ENCODE data around the gene JAGN1. TPM values are rescaled to one million over a fixed set of nuclear protein-coding genes. Genes with fewer than 3 reads are reported as not detected.
A peak's percentile ranks its signal among the peaks of the same experiment; 100 is the strongest.
"Not testable (repeated sequence)": the region's sequence is repeated elsewhere in the genome, so short reads cannot be mapped to it uniquely, and the experiment has no call there.

JAGN1 gene
- 10 to 100 TPM; 53.2 to 70.4 (median 59.7) TPM for polyA plus RNA-seq (ENCODE audit: low read depth in 6 of 6)

GRCh38 chr3:9890249-9891071, at the start of gene JAGN1:
TSS of gene JAGN1 (plus strand) at chr3:9890610. CDS start at chr3:9890723, 113 bp downstream.
- ATAC-seq (ENCODE audit: low read depth in 2 of 2) (peak; percentile 87 to 89), DNase-seq (peak; percentile 87)
- Mint-ChIP-seq H3K27ac (peak within 1 kb of the TSS; percentile 98 to 100 (median 100)), H3K4me3 (peak within 1 kb of the TSS; percentile 89 to 100 (median 98)), H3K9me3 (peaks cover 0 to 2% (median 0%) of the 10 kb centered on the region in 7 donors), H3K36me3 (peaks cover 10 to 12% of the 10 kb centered on the region in 2 donors), H3K27me3 (no peaks in the 10 kb centered on the region), H3K4me1 (peaks cover 33 to 48% (median 43%) of the 10 kb centered on the region in 3 donors)

- no peak for ATAC-seq (ENCODE audit: low read depth in 2 of 2)
- no peaks in the 10 kb centered on the region for H3K9me3 Mint-ChIP-seq
- no peak for DNase-seq
- no peaks in the 10 kb centered on the region for H3K27me3 Mint-ChIP-seq
- peak overlapping the region in 3 of 8 donors; percentile 49 to 100 (median 64) for H3K4me3 Mint-ChIP-seq
- no peaks in the 10 kb centered on the region for H3K36me3 Mint-ChIP-seq
- H3K27ac Mint-ChIP-seq: peak overlapping the region in 2 of 6 donors; percentile 72 to 89
- H3K4me1 Mint-ChIP-seq: peaks cover 16 to 28% (median 25%) of the 10 kb centered on the region in 3 donors
These were observed 49.4 kb upstream of the JAGN1 start for GRCh38 chr3:9841015-9841414.

- ATAC-seq (ENCODE audit: low read depth in 2 of 2) (peak; percentile 99 to 100), DNase-seq (peak; percentile 95)
- H3K27ac Mint-ChIP-seq: peak within 1 kb of the TSS; percentile 88 to 95 (median 92)
- H3K4me3 Mint-ChIP-seq: peak within 1 kb of the TSS; percentile 98 to 100 (median 99)
- peaks cover 16 to 28% (median 25%) of the 10 kb centered on the region in 3 donors for H3K4me1 Mint-ChIP-seq
- no peaks in the 10 kb centered on the region for H3K27me3 Mint-ChIP-seq
- no peaks in the 10 kb centered on the region for H3K9me3 Mint-ChIP-seq
- no peaks in the 10 kb centered on the region for H3K36me3 Mint-ChIP-seq
These were observed 46.5 kb upstream of the JAGN1 start, which contains the start of gene RPUSD3 for GRCh38 chr3:9843715-9844438. TSS of gene RPUSD3 (minus strand) at chr3:9844008. CDS start at chr3:9843990, 18 bp downstream.

- no peaks in the 10 kb centered on the region for H3K36me3 Mint-ChIP-seq
- no peak overlapping the region for H3K27ac Mint-ChIP-seq
- H3K4me1 Mint-ChIP-seq: peaks cover 16 to 28% (median 25%) of the 10 kb centered on the region in 3 donors
- DNase-seq: no peak
- H3K27me3 Mint-ChIP-seq: peaks cover 0 to 3% (median 2%) of the 10 kb centered on the region in 3 donors
- no peak for ATAC-seq (ENCODE audit: low read depth in 2 of 2)
- no peaks in the 10 kb centered on the region for H3K9me3 Mint-ChIP-seq
- H3K4me3 Mint-ChIP-seq: peak overlapping the region in 2 of 8 donors; percentile 71 to 80
These were observed 44.2 kb upstream of the JAGN1 start for GRCh38 chr3:9846231-9846630.

- DNase-seq (no peak), ATAC-seq (ENCODE audit: low read depth in 2 of 2) (no peak)
- H3K4me1 Mint-ChIP-seq: peaks cover 15 to 24% (median 21%) of the 10 kb centered on the region in 3 donors
- no peaks in the 10 kb centered on the region for H3K9me3 Mint-ChIP-seq
- no peak overlapping the region for H3K4me3 Mint-ChIP-seq
- no peak overlapping the region for H3K27ac Mint-ChIP-seq
- no peaks in the 10 kb centered on the region for H3K36me3 Mint-ChIP-seq
- peaks cover 0 to 11% (median 10%) of the 10 kb centered on the region in 3 donors for H3K27me3 Mint-ChIP-seq
These were observed 43.4 kb upstream of the JAGN1 start for GRCh38 chr3:9846931-9847488.

GRCh38 chr3:9847870-9848269, 42.5 kb upstream of the JAGN1 start:
- H3K36me3 Mint-ChIP-seq; H3K4me3 Mint-ChIP-seq; H3K27ac Mint-ChIP-seq; DNase-seq; ATAC-seq (ENCODE audit: low read depth in 2 of 2); H3K9me3 Mint-ChIP-seq: not testable (repeated sequence)
- peaks cover 6 to 17% (median 13%) of the 10 kb centered on the region in 3 donors for H3K27me3 Mint-ChIP-seq
- H3K4me1 Mint-ChIP-seq: peaks cover 8 to 17% (median 13%) of the 10 kb centered on the region in 3 donors

- H3K9me3 Mint-ChIP-seq; ATAC-seq (ENCODE audit: low read depth in 2 of 2); H3K4me1 Mint-ChIP-seq; H3K36me3 Mint-ChIP-seq: not testable (repeated sequence)
- peak; percentile 23 for DNase-seq
- peak overlapping the region in 1 of 6 donors; percentile 15 for H3K27ac Mint-ChIP-seq
- peak overlapping the region in 1 of 8 donors; percentile 59 for H3K4me3 Mint-ChIP-seq
- peaks cover 7 to 27% (median 13%) of the 10 kb centered on the region in 3 donors for H3K27me3 Mint-ChIP-seq
These were observed 41.5 kb upstream of the JAGN1 start for GRCh38 chr3:9848860-9849259.

GRCh38 chr3:9851383-9851782, 39.0 kb upstream of the JAGN1 start:
- not testable (repeated sequence) for H3K9me3 Mint-ChIP-seq; H3K4me1 Mint-ChIP-seq; DNase-seq; H3K36me3 Mint-ChIP-seq; ATAC-seq (ENCODE audit: low read depth in 2 of 2); H3K4me3 Mint-ChIP-seq; H3K27ac Mint-ChIP-seq
- H3K27me3 Mint-ChIP-seq: peaks cover 7 to 28% (median 19%) of the 10 kb centered on the region in 3 donors

- not testable (repeated sequence) for DNase-seq; H3K9me3 Mint-ChIP-seq; ATAC-seq (ENCODE audit: low read depth in 2 of 2); H3K27ac Mint-ChIP-seq; H3K36me3 Mint-ChIP-seq; H3K4me3 Mint-ChIP-seq; H3K4me1 Mint-ChIP-seq
- peaks cover 7 to 28% (median 19%) of the 10 kb centered on the region in 3 donors for H3K27me3 Mint-ChIP-seq
These were observed 38.5 kb upstream of the JAGN1 start for GRCh38 chr3:9851926-9852325.

- no peaks in the 10 kb centered on the region for H3K36me3 Mint-ChIP-seq
- no peak overlapping the region for H3K27ac Mint-ChIP-seq
- H3K4me1 Mint-ChIP-seq: peaks cover 0 to 7% (median 1%) of the 10 kb centered on the region in 3 donors
- no peak overlapping the region for H3K4me3 Mint-ChIP-seq
- ATAC-seq (ENCODE audit: low read depth in 2 of 2) (no peak), DNase-seq (no peak)
- peaks cover 7 to 28% (median 19%) of the 10 kb centered on the region in 3 donors for H3K27me3 Mint-ChIP-seq
- no peaks in the 10 kb centered on the region for H3K9me3 Mint-ChIP-seq
These were observed 37.9 kb upstream of the JAGN1 start for GRCh38 chr3:9852528-9852927.

- peak overlapping the region in 1 of 6 donors; percentile 19 for H3K27ac Mint-ChIP-seq
- not testable (repeated sequence) for ATAC-seq (ENCODE audit: low read depth in 2 of 2)
These were observed 36.0 kb upstream of the JAGN1 start for GRCh38 chr3:9854291-9854940.

GRCh38 chr3:9855594-9855993, 34.8 kb upstream of the JAGN1 start:
- peaks cover 0 to 4% (median 1%) of the 10 kb centered on the region in 3 donors for H3K4me1 Mint-ChIP-seq
- no peak overlapping the region for H3K27ac Mint-ChIP-seq
- H3K36me3 Mint-ChIP-seq: no peaks in the 10 kb centered on the region
- peaks cover 7 to 28% (median 19%) of the 10 kb centered on the region in 3 donors for H3K27me3 Mint-ChIP-seq
- no peak overlapping the region for H3K4me3 Mint-ChIP-seq
- DNase-seq (no peak), ATAC-seq (ENCODE audit: low read depth in 2 of 2) (no peak)
- H3K9me3 Mint-ChIP-seq: no peaks in the 10 kb centered on the region

More at GRCh38 chr3:9854291-9854940, 36.0 kb upstream of the JAGN1 start:
- not testable (repeated sequence) for H3K9me3 Mint-ChIP-seq, DNase-seq, H3K4me3 Mint-ChIP-seq, H3K36me3 Mint-ChIP-seq, H3K4me1 Mint-ChIP-seq
- H3K27me3 Mint-ChIP-seq: peaks cover 7 to 28% (median 19%) of the 10 kb centered on the region in 3 donors
